HepG2 (cell line): ENCODE data around the gene OSGEPL1. TPM values are rescaled to one million over a fixed set of nuclear protein-coding genes. Genes with fewer than 3 reads are reported as not detected.

Source experiments
- ARNTL ChIP-seq: sonication (generic); formaldehyde crosslinking; IDR thresholded peaks from 2 replicates; pipeline ENCODE4 v1.4.0; 2020; ENCODE audit warnings: mild to moderate bottlenecking, missing genetic modification reagents
- BRD4 ChIP-seq: sonication (generic); formaldehyde crosslinking; IDR thresholded peaks from 2 replicates; pipeline ENCODE4 v1.4.0; 2020; ENCODE audit warnings: missing genetic modification reagents
- E2F2 ChIP-seq: sonication (generic); formaldehyde crosslinking; IDR thresholded peaks from 2 replicates; pipeline ENCODE4 v1.4.0; 2020; ENCODE audit warnings: missing genetic modification reagents, borderline replicate concordance
- ISX ChIP-seq: sonication (generic); formaldehyde crosslinking; conservative IDR thresholded peaks from 2 replicates; pipeline ENCODE4 v1.5.0; 2020; ENCODE audit warnings: missing genetic modification reagents
- KMT2A ChIP-seq: sonication (generic); formaldehyde crosslinking; IDR thresholded peaks from 2 replicates; pipeline ENCODE4 v1.4.0; 2020; ENCODE audit warnings: missing genetic modification reagents
- MIXL1 ChIP-seq: IDR thresholded peaks from 2 replicates; pipeline ENCODE4 v1.6.1; 2016
- MXD1 ChIP-seq: sonication (generic); formaldehyde crosslinking; IDR thresholded peaks from 2 replicates; pipeline ENCODE4 v1.4.0; 2020; ENCODE audit warnings: mild to moderate bottlenecking, missing genetic modification reagents
- NFKBIZ ChIP-seq: IDR thresholded peaks from 2 replicates; pipeline ENCODE4 v1.6.1; 2018; ENCODE audit warnings: missing genetic modification reagents, missing compliant biosample characterization
- NFYC ChIP-seq: IDR thresholded peaks from 2 replicates; pipeline ENCODE4 v1.6.1; 2016; ENCODE audit warnings: missing genetic modification reagents, missing compliant biosample characterization
- PBX2 ChIP-seq: IDR thresholded peaks from 2 replicates; pipeline ENCODE4 v1.6.1; 2016; ENCODE audit warnings: control low read depth
- PCBP2 ChIP-seq: fragments of 200-400 bp; formaldehyde crosslinking; optimal IDR thresholded peaks from 2 replicates; pipeline ENCODE3; 2018; ENCODE audit warnings: low read length, low read depth; ENCODE audit not compliant: poor library complexity, severe bottlenecking
- POGZ ChIP-seq: sonication (generic); formaldehyde crosslinking; IDR thresholded peaks from 2 replicates; pipeline ENCODE4 v1.4.0; 2020; ENCODE audit warnings: mild to moderate bottlenecking, missing genetic modification reagents
- SP1 ChIP-seq, 2 experiments: fragments of 450-650 bp in 1 of 2; sonication (generic) in 1 of 2; formaldehyde crosslinking in 1 of 2; IDR thresholded peaks; 2 replicates each; pipeline versions ENCODE4 v1.4.0 to v1.6.1; 2016 to 2020; ENCODE audit warnings: missing genetic modification reagents in 1 of 2
- SP140L ChIP-seq: sonication (generic); formaldehyde crosslinking; IDR thresholded peaks from 2 replicates; pipeline ENCODE4 v1.4.0; 2020; ENCODE audit warnings: missing genetic modification reagents, borderline replicate concordance
- TAF1 ChIP-seq: sonication (generic); formaldehyde crosslinking; IDR thresholded peaks from 2 replicates; pipeline ENCODE4 v1.4.0; 2020; ENCODE audit warnings: missing genetic modification reagents
- ZBTB21 ChIP-seq: sonication (generic); formaldehyde crosslinking; IDR thresholded peaks from 2 replicates; pipeline ENCODE4 v1.4.0; 2020; ENCODE audit warnings: missing genetic modification reagents
- ZC3H13 ChIP-seq: sonication (generic); formaldehyde crosslinking; IDR thresholded peaks from 2 replicates; pipeline ENCODE4 v1.8.1; 2023; ENCODE audit warnings: mild to moderate bottlenecking, missing genetic modification reagents, moderate library complexity
- ZFP37 ChIP-seq: sonication (generic); formaldehyde crosslinking; IDR thresholded peaks from 2 replicates; pipeline ENCODE4 v1.4.0; 2020; ENCODE audit warnings: missing genetic modification reagents, borderline replicate concordance
- ZNF362 ChIP-seq: sonication (generic); formaldehyde crosslinking; IDR thresholded peaks from 2 replicates; pipeline ENCODE4 v1.4.0; 2020; ENCODE audit warnings: missing genetic modification reagents, mild to moderate bottlenecking, borderline replicate concordance
- ZNF484 ChIP-seq: sonication (generic); formaldehyde crosslinking; IDR thresholded peaks from 2 replicates; pipeline ENCODE4 v1.5.1; 2020; ENCODE audit warnings: mild to moderate bottlenecking, low read depth, missing genetic modification reagents, borderline replicate concordance
- ZNF747 ChIP-seq: sonication (generic); formaldehyde crosslinking; IDR thresholded peaks from 2 replicates; pipeline ENCODE4 v1.8.1; 2023; ENCODE audit warnings: missing genetic modification reagents, mild to moderate bottlenecking, borderline replicate concordance
- ZNF761 ChIP-seq: sonication (generic); formaldehyde crosslinking; conservative IDR thresholded peaks from 2 replicates; pipeline ENCODE4 v1.4.0; 2020; ENCODE audit warnings: mild to moderate bottlenecking, missing genetic modification reagents
- ZNF770 ChIP-seq: sonication (generic); formaldehyde crosslinking; IDR thresholded peaks from 2 replicates; pipeline ENCODE4 v1.5.0; 2020; ENCODE audit warnings: mild to moderate bottlenecking, missing genetic modification reagents
- ZNF891 ChIP-seq: sonication (generic); formaldehyde crosslinking; IDR thresholded peaks from 2 replicates; pipeline ENCODE4 v1.5.0; 2020; ENCODE audit warnings: mild to moderate bottlenecking, missing genetic modification reagents
- ZSCAN31 ChIP-seq: sonication (generic); formaldehyde crosslinking; IDR thresholded peaks from 2 replicates; pipeline ENCODE4 v1.5.0; 2020; ENCODE audit warnings: low read depth, mild to moderate bottlenecking, missing genetic modification reagents
- polyA plus RNA-seq, 8 experiments: library from polyadenylated mRNA; depleted of rRNA in 3 of 8; stranded (reverse) in 7 of 8; unstranded in 1 of 8; fragments of >200 nt; fragmentation: Illumina TruSeq in 4 of 8; extraction: Trizol in 4 of 8; gene quantifications; 2 replicates each; pipeline versions ENCODE4 v1.2.1 to v1.2.3, GENCODE V29; 2011 to 2016; ENCODE audit warnings: low read depth in 4 of 8, missing spikeins in 1 of 8, mixed read lengths in 1 of 8; ENCODE audit not compliant: insufficient read depth in 1 of 8
- total RNA-seq, 5 experiments: library from RNA; depleted of rRNA; stranded (reverse); fragments of >200 nt; fragmentation: Illumina TruSeq; extraction: Trizol; gene quantifications; 2 replicates each; pipeline ENCODE4 v1.2.3, GENCODE V29; 2016; ENCODE audit warnings: low read depth in 1 of 5

Gene OSGEPL1
- total and polyA plus RNA-seq, 2 of the 13 experiments (the other 11 are each of a cell fraction or from before 2014, with no cell fraction given) = 10.2 to 10.8 TPM

GRCh38 chr2:189762551-189763298, at the start of gene OSGEPL1 (continued):
- TF ChIP-seq PCBP2 (no peak), ZFP37 (no peak; the same call in 1 of the 2 replicates), ZSCAN31 (peak; percentile 61), ZBTB21 (CRISPR knock-in tag) (no peak), ISX (CRISPR knock-in tag) (no peak), E2F2 (no peak), ZNF761 (CRISPR knock-in tag) (peak; percentile 87; the same call in 1 of the 2 replicates), ARNTL (CRISPR knock-in tag) (peak; percentile 58; the same call in 1 of the 2 replicates), NFKBIZ (CRISPR knock-in tag) (0 out of 2 replicates have a peak, but pooled peaks have one; percentile 55), BRD4 (CRISPR knock-in tag) (peak; percentile 52; the same call in 1 of the 2 replicates), SP140L (CRISPR knock-in tag) (no peak; the same call in 1 of the 2 replicates), SP1 (IDR thresholded peaks at IDR 0.05) (no peak), SP1 (CRISPR knock-in tag; IDR thresholded peaks at IDR 0.05) (no peak; the same call in 1 of the 2 replicates), ZNF891 (CRISPR knock-in tag) (peak; percentile 93), POGZ (peak; percentile 93), MXD1 (CRISPR knock-in tag) (peak; percentile 63; the same call in 1 of the 2 replicates), ZNF362 (no peak), MIXL1 (CRISPR knock-in tag) (no peak), ZNF770 (CRISPR knock-in tag) (no peak), NFYC (CRISPR knock-in tag) (no peak), TAF1 (CRISPR knock-in tag) (peak; percentile 91), ZNF484 (no peak; the same call in 1 of the 2 replicates), ZC3H13 (CRISPR knock-in tag) (peak; percentile 55; the same call in 1 of the 2 replicates), PBX2 (CRISPR knock-in tag) (0 out of 2 replicates have a peak, but pooled peaks have one; percentile 7), KMT2A (CRISPR knock-in tag) (peak; percentile 96), ZNF747 (CRISPR knock-in tag) (peak; percentile 73; the same call in 1 of the 2 replicates)
